Suprapubic skin (tissue), 4 donors: Measurements from ENCODE around the gene RAPGEF2. TPM values are rescaled to one million over a fixed set of nuclear protein-coding genes. Genes with fewer than 3 reads are reported as not detected.

Experiments
- DNase-seq, 2 donors: peaks; one replicate each; pipeline ENCODE4 v3.0.0-alpha.2; 2019; ENCODE audit warnings: low spot score in 2 of 2
- H3K27ac ChIP-seq: fragments of 200-600 bp; sonication (generic); one replicate; pipeline ENCODE4 v1.5.1; 2019
- H3K27me3 ChIP-seq: fragments of 200-600 bp; sonication (generic); one replicate; pipeline ENCODE4 v1.5.1; 2019
- H3K36me3 ChIP-seq: fragments of 200-600 bp; sonication (generic); one replicate; pipeline ENCODE4 v1.5.1; 2019
- H3K4me1 ChIP-seq: fragments of 200-600 bp; sonication (generic); one replicate; pipeline ENCODE4 v1.5.1; 2019
- H3K4me3 ChIP-seq: fragments of 200-600 bp; sonication (generic); one replicate; pipeline ENCODE4 v1.5.1; 2019; ENCODE audit warnings: mild to moderate bottlenecking
- H3K9me3 ChIP-seq: fragments of 200-600 bp; sonication (generic); one replicate; pipeline ENCODE4 v1.5.1; 2019
- EP300 ChIP-seq: sonication (generic); formaldehyde crosslinking; IDR thresholded peaks from one replicate; pipeline ENCODE4 v1.6.1; 2017; ENCODE audit warnings: antibody characterized with exemption
- POLR2A ChIP-seq, 2 donors: fragments of 450-650 bp; IDR thresholded peaks; one replicate each; pipeline ENCODE4 v1.6.1; 2017; ENCODE audit warnings: antibody characterized with exemption in 2 of 2, mild to moderate bottlenecking in 2 of 2, moderate library complexity in 2 of 2
- POLR2AphosphoS5 ChIP-seq, 3 donors: sonication (generic); formaldehyde crosslinking; IDR thresholded peaks; one replicate each; pipeline ENCODE4 v1.6.1; 2017; ENCODE audit warnings: antibody characterized with exemption in 3 of 3
- WGBS: methylation state at CpG from one replicate; pipeline ENCODE4 v1.1.5; 2018; 5-methylcytosine and 5-hydroxymethylcytosine counted together
- total RNA-seq, 4 donors: library from RNA; depleted of rRNA; stranded (reverse); fragments of >200 nt; gene quantifications; one replicate each; pipeline ENCODE4 v1.1.0, GENCODE V29; 2016
- TF ChIP-seq, protein P1 (sequence below), 2 donors: fragments of 200-600 bp in 1 of 2; fragments of 450-650 bp in 1 of 2; sonication (generic) in 1 of 2; IDR thresholded peaks; one replicate each; pipeline ENCODE4 v1.5.1; 2016 to 2019; ENCODE audit warnings: antibody characterized with exemption in 2 of 2, mild to moderate bottlenecking in 1 of 2, moderate library complexity in 1 of 2

Gene RAPGEF2, protein sequence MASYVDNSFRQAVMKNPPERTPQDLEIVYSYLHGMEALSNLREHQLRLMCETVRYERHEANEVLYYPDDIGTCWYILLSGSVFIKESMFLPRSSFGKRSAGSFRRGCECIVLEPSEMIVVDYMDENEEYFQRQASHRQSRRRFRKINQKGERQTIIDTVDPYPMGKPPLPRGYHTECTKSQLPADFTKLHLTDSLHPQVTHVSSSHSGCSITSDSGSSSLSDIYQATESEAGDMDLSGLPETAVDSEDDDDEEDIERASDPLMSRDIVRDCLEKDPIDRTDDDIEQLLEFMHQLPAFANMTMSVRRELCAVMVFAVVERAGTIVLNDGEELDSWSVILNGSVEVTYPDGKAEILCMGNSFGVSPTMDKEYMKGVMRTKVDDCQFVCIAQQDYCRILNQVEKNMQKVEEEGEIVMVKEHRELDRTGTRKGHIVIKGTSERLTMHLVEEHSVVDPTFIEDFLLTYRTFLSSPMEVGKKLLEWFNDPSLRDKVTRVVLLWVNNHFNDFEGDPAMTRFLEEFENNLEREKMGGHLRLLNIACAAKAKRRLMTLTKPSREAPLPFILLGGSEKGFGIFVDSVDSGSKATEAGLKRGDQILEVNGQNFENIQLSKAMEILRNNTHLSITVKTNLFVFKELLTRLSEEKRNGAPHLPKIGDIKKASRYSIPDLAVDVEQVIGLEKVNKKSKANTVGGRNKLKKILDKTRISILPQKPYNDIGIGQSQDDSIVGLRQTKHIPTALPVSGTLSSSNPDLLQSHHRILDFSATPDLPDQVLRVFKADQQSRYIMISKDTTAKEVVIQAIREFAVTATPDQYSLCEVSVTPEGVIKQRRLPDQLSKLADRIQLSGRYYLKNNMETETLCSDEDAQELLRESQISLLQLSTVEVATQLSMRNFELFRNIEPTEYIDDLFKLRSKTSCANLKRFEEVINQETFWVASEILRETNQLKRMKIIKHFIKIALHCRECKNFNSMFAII (N-terminal part only)
- 10 to 100 TPM; 31.3 to 62.4 (median 43.5) TPM for total RNA-seq

DNA sequence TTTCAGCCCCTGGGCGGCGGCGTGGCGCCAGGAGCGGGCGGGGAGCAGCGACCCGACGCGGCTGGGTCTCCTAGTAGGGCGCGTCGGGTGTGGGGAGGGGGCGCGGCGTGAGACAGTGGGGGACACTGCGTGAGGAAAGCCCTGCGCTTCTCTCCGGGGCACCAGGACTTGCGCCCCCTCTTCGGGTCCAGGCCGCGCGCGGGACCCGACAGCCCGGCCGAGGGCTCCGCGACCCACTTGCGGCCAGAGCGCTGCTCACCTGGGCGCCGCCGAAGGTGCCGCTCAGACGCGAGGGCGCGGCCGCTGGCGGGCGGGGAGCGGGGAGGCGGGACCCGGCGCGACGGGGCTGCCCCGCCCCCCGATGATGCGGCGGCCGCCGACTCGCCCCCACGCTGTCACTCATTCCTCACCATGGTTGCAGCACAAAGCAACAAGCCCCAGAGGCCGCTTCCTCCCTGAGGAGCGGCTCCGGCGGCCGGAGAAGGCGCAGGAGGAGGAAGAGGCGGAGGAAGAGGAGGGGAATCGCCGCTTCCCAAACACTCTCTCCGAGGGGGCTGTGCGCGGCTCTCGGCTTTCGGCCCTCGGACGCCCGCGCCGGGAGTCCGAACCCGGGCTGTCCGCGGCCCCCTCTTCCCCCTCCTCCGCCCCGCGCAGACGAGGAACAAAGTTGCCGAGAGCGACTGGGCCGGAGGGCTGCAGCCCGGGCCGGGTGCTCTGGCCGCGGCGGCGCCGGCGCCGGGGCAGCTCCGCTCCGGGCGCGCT lies at the start of gene RAPGEF2:
Gene RAPGEF2 (plus strand): TSS at position 458 of the 762 bp plus-strand sequence. CDS start 1,084 bp downstream, outside the sequence.
- Histone ChIP-seq H3K4me1 (peaks cover 35% of the 10 kb centered on the region), H3K36me3 (no peaks in the 10 kb centered on the region), H3K9me3 (no peaks in the 10 kb centered on the region), H3K27me3 (no peaks in the 10 kb centered on the region), H3K27ac (peak within 1 kb of the TSS; percentile 97), H3K4me3 (peak within 1 kb of the TSS; percentile 98)
- DNase-seq: peak; percentile 92 to 94
- no CpG with 5 or more reads among the region's 100 CpGs for WGBS
- peak; percentile 58 to 90 for TF ChIP-seq POLR2A (IDR thresholded peaks at IDR 0.05)
- TF ChIP-seq, protein P1, sequence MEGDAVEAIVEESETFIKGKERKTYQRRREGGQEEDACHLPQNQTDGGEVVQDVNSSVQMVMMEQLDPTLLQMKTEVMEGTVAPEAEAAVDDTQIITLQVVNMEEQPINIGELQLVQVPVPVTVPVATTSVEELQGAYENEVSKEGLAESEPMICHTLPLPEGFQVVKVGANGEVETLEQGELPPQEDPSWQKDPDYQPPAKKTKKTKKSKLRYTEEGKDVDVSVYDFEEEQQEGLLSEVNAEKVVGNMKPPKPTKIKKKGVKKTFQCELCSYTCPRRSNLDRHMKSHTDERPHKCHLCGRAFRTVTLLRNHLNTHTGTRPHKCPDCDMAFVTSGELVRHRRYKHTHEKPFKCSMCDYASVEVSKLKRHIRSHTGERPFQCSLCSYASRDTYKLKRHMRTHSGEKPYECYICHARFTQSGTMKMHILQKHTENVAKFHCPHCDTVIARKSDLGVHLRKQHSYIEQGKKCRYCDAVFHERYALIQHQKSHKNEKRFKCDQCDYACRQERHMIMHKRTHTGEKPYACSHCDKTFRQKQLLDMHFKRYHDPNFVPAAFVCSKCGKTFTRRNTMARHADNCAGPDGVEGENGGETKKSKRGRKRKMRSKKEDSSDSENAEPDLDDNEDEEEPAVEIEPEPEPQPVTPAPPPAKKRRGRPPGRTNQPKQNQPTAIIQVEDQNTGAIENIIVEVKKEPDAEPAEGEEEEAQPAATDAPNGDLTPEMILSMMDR (IDR thresholded peaks at IDR 0.05): no peak
- TF ChIP-seq POLR2AphosphoS5 (IDR thresholded peaks at IDR 0.05): peak in 2 of 3 donors; percentile 57 to 84
- TF ChIP-seq EP300: no peak

DNA sequence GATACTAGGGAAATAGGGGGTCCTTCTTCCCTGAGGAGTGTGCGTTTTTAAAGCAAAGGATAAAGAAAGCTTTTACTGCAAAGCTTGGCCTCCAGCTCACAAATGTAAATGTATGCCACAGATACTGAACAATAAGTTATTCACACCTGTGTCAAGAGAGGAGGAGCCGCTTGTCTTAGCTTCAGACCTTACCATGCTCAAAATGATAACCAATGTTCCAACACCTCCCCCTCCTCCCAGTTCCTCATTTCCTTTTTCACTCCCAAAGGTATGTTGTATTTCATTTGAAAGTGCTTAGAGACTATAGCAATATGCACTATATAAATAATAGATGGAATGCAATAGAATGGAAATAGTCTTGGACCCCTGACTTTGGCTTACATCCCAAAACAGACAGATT lies 47.0 kb upstream of the RAPGEF2 start:
- Histone ChIP-seq H3K27ac (no peak overlapping the region), H3K4me3 (no peak overlapping the region), H3K9me3 (no peaks in the 10 kb centered on the region), H3K27me3 (peaks cover 4% of the 10 kb centered on the region), H3K36me3 (no peaks in the 10 kb centered on the region), H3K4me1 (no peaks in the 10 kb centered on the region)
- 90% methylated on average over 2 of the region's 2 CpGs for WGBS
- TF ChIP-seq, protein P1 (IDR thresholded peaks at IDR 0.05): no peak
- TF ChIP-seq POLR2AphosphoS5 (IDR thresholded peaks at IDR 0.05) (no peak), EP300 (no peak), POLR2A (IDR thresholded peaks at IDR 0.05) (no peak)
- no peak for DNase-seq

DNA sequence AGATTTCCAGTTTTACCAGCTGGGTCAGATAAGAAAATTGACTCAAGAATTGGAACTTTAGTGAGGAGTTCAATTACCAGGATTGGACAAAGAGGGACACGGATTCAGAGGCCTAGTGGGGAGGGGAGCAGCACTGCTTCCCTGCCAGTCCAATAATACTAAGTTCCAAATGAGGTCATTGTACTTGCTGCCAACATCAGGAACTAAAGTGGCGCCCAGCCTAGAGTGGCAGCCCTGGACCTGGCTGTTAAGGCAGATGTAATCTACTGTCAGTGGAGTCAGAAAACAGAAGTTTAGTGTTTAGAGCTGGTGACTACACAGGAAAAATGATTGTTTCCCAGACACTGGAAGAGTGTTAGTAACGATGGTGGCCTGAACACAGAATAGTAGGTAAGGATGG lies 42.7 kb upstream of the RAPGEF2 start:
- Histone ChIP-seq H3K27ac (no peak overlapping the region), H3K27me3 (no peaks in the 10 kb centered on the region), H3K4me1 (no peaks in the 10 kb centered on the region), H3K4me3 (no peak overlapping the region), H3K36me3 (no peaks in the 10 kb centered on the region), H3K9me3 (no peaks in the 10 kb centered on the region)
- DNase-seq: no peak
- TF ChIP-seq EP300 (no peak), POLR2AphosphoS5 (IDR thresholded peaks at IDR 0.05) (no peak), POLR2A (IDR thresholded peaks at IDR 0.05) (no peak)
- TF ChIP-seq, protein P1 (IDR thresholded peaks at IDR 0.05): no peak
- WGBS: 47% methylated on average over 3 of the region's 3 CpGs

DNA sequence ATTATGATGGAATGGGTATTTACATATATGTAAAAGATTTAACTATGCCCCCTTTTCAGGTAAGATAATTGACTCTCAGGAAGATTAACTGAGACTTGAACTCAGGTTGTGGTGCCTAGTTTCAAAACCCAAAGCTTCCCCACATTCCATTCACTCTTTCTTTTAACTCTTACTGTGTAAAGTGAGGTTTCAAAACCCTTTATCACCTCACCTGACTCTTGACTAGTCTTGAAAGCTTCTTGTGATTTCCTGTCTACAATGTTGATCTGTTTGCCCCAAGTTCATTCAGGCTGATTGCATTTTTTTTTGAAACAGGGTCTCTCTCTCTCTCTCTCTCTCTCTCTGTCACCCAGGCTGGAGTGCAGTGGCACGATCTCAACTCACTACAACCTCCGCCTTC lies 40.5 kb upstream of the RAPGEF2 start:
- Histone ChIP-seq H3K27me3 (no peaks in the 10 kb centered on the region), H3K36me3 (no peaks in the 10 kb centered on the region), H3K9me3 (no peaks in the 10 kb centered on the region), H3K4me3 (no peak overlapping the region), H3K4me1 (no peaks in the 10 kb centered on the region), H3K27ac (no peak overlapping the region)
- no peak for DNase-seq
- no peak for TF ChIP-seq POLR2AphosphoS5 (IDR thresholded peaks at IDR 0.05)
- no peak for TF ChIP-seq POLR2A (IDR thresholded peaks at IDR 0.05)
- TF ChIP-seq EP300: no peak
- TF ChIP-seq, protein P1 (IDR thresholded peaks at IDR 0.05): no peak
- WGBS: 82% methylated on average over 2 of the region's 2 CpGs
